CD14-positive monocyte (primary cell): ENCODE data around the gene PECR. TPM values are rescaled to one million over a fixed set of nuclear protein-coding genes. Genes with fewer than 3 reads are reported as not detected.
A peak's percentile ranks its signal among the peaks of the same experiment; 100 is the strongest.

Source experiments
- DNase-seq, 3 donors: peaks; one replicate each; pipeline ENCODE4 v3.0.0-alpha.2; 2011 to 2022
- H2AFZ ChIP-seq: 2 replicates; pipeline ENCODE4 v1.6.0; 2012; ENCODE audit warnings: mild to moderate bottlenecking, low read depth, low read length, inconsistent platforms; ENCODE audit not compliant: insufficient read depth, poor library complexity, severe bottlenecking
- H3K27ac ChIP-seq, 2 donors: 1 replicate in 1 of 2; 2 replicates in 1 of 2; pipeline ENCODE4 v1.5.1; 2012 to 2013; ENCODE audit warnings: low read length in 2 of 2, control low read depth in 1 of 2, inconsistent platforms in 1 of 2, low read depth in 1 of 2, mild to moderate bottlenecking in 1 of 2
- H3K27me3 ChIP-seq, 2 donors: one replicate each; pipeline versions ENCODE4 v1.6.0 to v1.6.1; 2011 to 2013; ENCODE audit warnings: low read length in 2 of 2; ENCODE audit not compliant: control insufficient read depth in 2 of 2, insufficient read depth in 2 of 2
- H3K36me3 ChIP-seq, 2 donors: replicated peaks in 1 of 2; 1 replicate in 1 of 2; 2 replicates in 1 of 2; pipeline versions ENCODE4 v1.5.1 to v1.6.1; 2012 to 2013; ENCODE audit warnings: low read length in 2 of 2, control low read depth in 1 of 2, inconsistent platforms in 1 of 2, mild to moderate bottlenecking in 1 of 2; ENCODE audit not compliant: insufficient read depth in 2 of 2, control insufficient read depth in 1 of 2
- H3K4me1 ChIP-seq, 2 donors: 1 replicate in 1 of 2; 2 replicates in 1 of 2; pipeline versions ENCODE4 v1.5.1 to v1.6.1; 2012 to 2013; ENCODE audit warnings: low read length in 2 of 2, control low read depth in 1 of 2, inconsistent platforms in 1 of 2, mild to moderate bottlenecking in 1 of 2, moderate library complexity in 1 of 2; ENCODE audit not compliant: insufficient read depth in 2 of 2, control insufficient read depth in 1 of 2
- H3K4me2 ChIP-seq: replicated peaks from 2 replicates; pipeline ENCODE3; 2012; ENCODE audit warnings: low read length, moderate library complexity, mild to moderate bottlenecking; ENCODE audit not compliant: poor library complexity, severe bottlenecking; ENCODE audit errors: extremely low read depth
- H3K4me3 ChIP-seq, 3 experiments: fragments of 200-600 bp in 1 of 3; sonication (generic) in 1 of 3; replicated peaks in 1 of 3; 1 replicate in 2 of 3; 2 replicates in 1 of 3; pipeline ENCODE4 v1.5.1; 2011 to 2013; ENCODE audit warnings: low read length in 3 of 3, mild to moderate bottlenecking in 3 of 3, control low read depth in 2 of 3, low read depth in 2 of 3, inconsistent platforms in 1 of 3, moderate library complexity in 1 of 3
- H3K79me2 ChIP-seq: 2 replicates; pipeline ENCODE4 v1.6.0; 2012; ENCODE audit warnings: mild to moderate bottlenecking, control low read depth, inconsistent platforms, low read length, moderate library complexity; ENCODE audit not compliant: insufficient read depth
- H3K9ac ChIP-seq: 2 replicates; pipeline ENCODE4 v1.6.0; 2017; ENCODE audit warnings: low read length, mild to moderate bottlenecking; ENCODE audit not compliant: insufficient read depth, poor library complexity, severe bottlenecking
- H3K9me3 ChIP-seq, 2 donors: replicated peaks in 1 of 2; 1 replicate in 1 of 2; 2 replicates in 1 of 2; pipeline versions ENCODE4 v1.5.1 to v1.6.1; 2012 to 2013; ENCODE audit warnings: low read length in 2 of 2, control low read depth in 1 of 2; ENCODE audit not compliant: control insufficient read depth in 1 of 2, insufficient read depth in 1 of 2
- H4K20me1 ChIP-seq: 2 replicates; pipeline ENCODE4 v1.6.0; 2012; ENCODE audit warnings: mild to moderate bottlenecking, low read length, control low read depth, moderate library complexity; ENCODE audit not compliant: insufficient read depth
- H3K27ac Mint-ChIP-seq, 7 donors: one replicate each; pipeline ENCODE4 v1.8.0; 2020; ENCODE audit warnings: mild to moderate bottlenecking in 7 of 7, mixed read lengths in 7 of 7, moderate library complexity in 6 of 7, inconsistent platforms in 2 of 7
- H3K27me3 Mint-ChIP-seq, 3 donors: one replicate each; pipeline ENCODE4 v1.8.0; 2021 to 2022; ENCODE audit warnings: low read depth in 3 of 3, mild to moderate bottlenecking in 3 of 3, mixed read lengths in 3 of 3, moderate library complexity in 3 of 3, inconsistent platforms in 1 of 3
- H3K36me3 Mint-ChIP-seq, 2 donors: one replicate each; pipeline ENCODE4 v1.8.0; 2020; ENCODE audit warnings: mixed read lengths in 2 of 2, inconsistent platforms in 1 of 2, mild to moderate bottlenecking in 1 of 2
- H3K4me1 Mint-ChIP-seq: one replicate; pipeline ENCODE4 v1.8.0; 2020; ENCODE audit warnings: mild to moderate bottlenecking, mixed read lengths
- H3K4me3 Mint-ChIP-seq, 2 donors: one replicate each; pipeline ENCODE4 v1.8.0; 2020; ENCODE audit warnings: mild to moderate bottlenecking in 2 of 2, mixed read lengths in 2 of 2, moderate library complexity in 1 of 2
- H3K9me3 Mint-ChIP-seq, 7 donors: one replicate each; pipeline ENCODE4 v1.8.0; 2020 to 2022; ENCODE audit warnings: mixed read lengths in 7 of 7, mild to moderate bottlenecking in 6 of 7, moderate library complexity in 6 of 7, inconsistent platforms in 2 of 7
- WGBS: methylation state at CpG from one replicate; pipeline ENCODE4 v1.1.5; 2013; ENCODE audit warnings: missing lambda C conversion rate; ENCODE audit not compliant: insufficient coverage; 5-methylcytosine and 5-hydroxymethylcytosine counted together
- intact Hi-C, 2 donors: fragments of 100-400 bp; cut with micrococcal nuclease; formaldehyde crosslinking; loops; one replicate each; pipeline versions ENCODE4 v1.15.0 to v1.15.1; 2023
- polyA plus RNA-seq, 3 donors: library from polyadenylated mRNA; depleted of rRNA in 1 of 3; unstranded in 2 of 3; stranded (reverse) in 1 of 3; fragments of 300-500 nt in 2 of 3; fragments of >200 nt in 1 of 3; fragmentation: Illumina TruSeq in 2 of 3; gene quantifications; 1 replicate in 2 of 3; 2 replicates in 1 of 3; pipeline ENCODE4 v1.2.3, GENCODE V29; 2012 to 2021
- TF ChIP-seq, protein P1 (sequence below): fragments of 200-600 bp; IDR thresholded peaks from one replicate; pipeline ENCODE4 v1.8.0; 2022; ENCODE audit warnings: antibody characterized with exemption, mild to moderate bottlenecking

PECR gene
- polyA plus RNA-seq, 3 donors = 7.4 to 16.9 (median 12.3) TPM

DNA sequence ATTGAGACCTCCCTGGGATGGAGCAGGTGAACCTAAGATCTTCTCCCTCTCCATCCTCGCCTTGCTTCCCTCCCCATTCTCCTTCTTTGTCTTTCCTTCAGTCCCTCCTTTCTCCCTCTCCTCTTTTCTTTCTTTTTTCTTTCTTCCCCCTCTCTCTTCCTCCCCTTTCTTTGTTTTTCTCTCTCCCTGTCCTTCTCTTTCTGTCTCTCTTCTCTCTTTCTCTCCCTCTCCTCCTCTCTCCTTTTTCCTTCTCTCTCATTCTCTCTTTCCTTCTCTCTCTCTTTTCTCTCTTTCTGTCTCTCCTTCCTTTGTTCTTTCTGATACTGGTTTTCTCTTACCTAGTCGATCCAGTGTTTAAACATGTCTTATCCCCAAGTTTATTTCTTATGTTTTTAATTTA lies 78.9 kb downstream of the PECR start:
- no peak overlapping the region for H2AFZ ChIP-seq
- peaks cover 0 to 3% (median 2%) of the 10 kb centered on the region in 3 donors for H3K27me3 Mint-ChIP-seq
- no peaks in the 10 kb centered on the region for H3K9me3 ChIP-seq
- peak overlapping the region in 1 of 7 donors; percentile 33 for H3K27ac Mint-ChIP-seq
- H3K9ac ChIP-seq = no peak overlapping the region
- TF ChIP-seq, protein P1, sequence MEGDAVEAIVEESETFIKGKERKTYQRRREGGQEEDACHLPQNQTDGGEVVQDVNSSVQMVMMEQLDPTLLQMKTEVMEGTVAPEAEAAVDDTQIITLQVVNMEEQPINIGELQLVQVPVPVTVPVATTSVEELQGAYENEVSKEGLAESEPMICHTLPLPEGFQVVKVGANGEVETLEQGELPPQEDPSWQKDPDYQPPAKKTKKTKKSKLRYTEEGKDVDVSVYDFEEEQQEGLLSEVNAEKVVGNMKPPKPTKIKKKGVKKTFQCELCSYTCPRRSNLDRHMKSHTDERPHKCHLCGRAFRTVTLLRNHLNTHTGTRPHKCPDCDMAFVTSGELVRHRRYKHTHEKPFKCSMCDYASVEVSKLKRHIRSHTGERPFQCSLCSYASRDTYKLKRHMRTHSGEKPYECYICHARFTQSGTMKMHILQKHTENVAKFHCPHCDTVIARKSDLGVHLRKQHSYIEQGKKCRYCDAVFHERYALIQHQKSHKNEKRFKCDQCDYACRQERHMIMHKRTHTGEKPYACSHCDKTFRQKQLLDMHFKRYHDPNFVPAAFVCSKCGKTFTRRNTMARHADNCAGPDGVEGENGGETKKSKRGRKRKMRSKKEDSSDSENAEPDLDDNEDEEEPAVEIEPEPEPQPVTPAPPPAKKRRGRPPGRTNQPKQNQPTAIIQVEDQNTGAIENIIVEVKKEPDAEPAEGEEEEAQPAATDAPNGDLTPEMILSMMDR = no peak
- no peaks in the 10 kb centered on the region for H3K27me3 ChIP-seq
- no peak for DNase-seq
- intact Hi-C loops = no loop called here
- H3K4me1 Mint-ChIP-seq = peaks cover 29% of the 10 kb centered on the region
- H3K27ac ChIP-seq = no peak overlapping the region
- H3K4me3 Mint-ChIP-seq = no peak overlapping the region
- H3K79me2 ChIP-seq = no peaks in the 10 kb centered on the region
- peaks cover 6 to 10% of the 10 kb centered on the region in 2 donors for H3K36me3 Mint-ChIP-seq
- 86% methylated on average over 1 of the region's 2 CpGs for WGBS
- H3K4me1 ChIP-seq = peaks cover 6 to 13% of the 10 kb centered on the region in 2 donors
- H3K36me3 ChIP-seq = no peaks in the 10 kb centered on the region
- no peaks in the 10 kb centered on the region for H3K9me3 Mint-ChIP-seq
- no peaks in the 10 kb centered on the region for H4K20me1 ChIP-seq
- H3K4me3 ChIP-seq = no peak overlapping the region
- H3K4me2 ChIP-seq = no peak overlapping the region

DNA sequence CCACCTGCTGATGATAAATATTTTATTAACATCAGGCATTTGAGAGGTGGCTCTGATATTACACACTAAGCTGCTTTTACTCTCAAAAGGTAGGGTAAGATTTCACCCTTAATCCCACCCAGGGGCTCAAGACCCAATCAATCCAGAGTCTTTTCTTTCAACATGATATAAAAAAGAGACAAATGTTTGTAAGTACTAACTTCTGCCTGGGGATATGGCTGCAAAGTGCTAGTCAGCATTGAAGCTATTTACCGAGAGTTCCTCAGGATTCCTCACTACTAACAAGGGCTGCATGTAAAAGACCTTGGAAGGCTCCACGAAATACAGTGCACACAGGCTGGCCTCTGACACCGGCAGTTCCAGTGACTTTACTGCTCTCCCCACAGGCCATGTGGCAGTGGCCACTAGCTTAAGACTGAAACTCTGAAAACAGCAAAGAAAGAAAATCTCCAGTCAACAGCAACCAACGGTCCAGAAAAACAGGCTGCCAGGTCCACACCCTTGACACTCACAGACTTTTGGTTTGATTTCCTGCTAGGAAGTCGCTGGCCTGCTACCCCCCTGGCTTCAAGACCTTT lies 79.4 kb downstream of the PECR start:
- no peak overlapping the region for H3K4me3 ChIP-seq
- no peaks in the 10 kb centered on the region for H4K20me1 ChIP-seq
- Mint-ChIP-seq H3K4me3 (no peak overlapping the region), H3K9me3 (peaks cover 0 to 1% (median 0%) of the 10 kb centered on the region in 7 donors), H3K27me3 (peaks cover 0 to 3% (median 2%) of the 10 kb centered on the region in 3 donors), H3K4me1 (peaks cover 34% of the 10 kb centered on the region), H3K27ac (peak overlapping the region in 1 of 7 donors; percentile 33), H3K36me3 (peaks cover 8 to 12% of the 10 kb centered on the region in 2 donors)
- TF ChIP-seq, protein P1 = no peak
- WGBS = 16% methylated on average over 5 of the region's 5 CpGs
- no peak overlapping the region for H3K4me2 ChIP-seq
- intact Hi-C loops = no loop called here
- H3K36me3 ChIP-seq = no peaks in the 10 kb centered on the region
- H3K9ac ChIP-seq = no peak overlapping the region
- DNase-seq = no peak
- no peak overlapping the region for H3K27ac ChIP-seq
- peaks cover 9 to 18% of the 10 kb centered on the region in 2 donors for H3K4me1 ChIP-seq
- H3K27me3 ChIP-seq = no peaks in the 10 kb centered on the region
- H3K79me2 ChIP-seq = no peaks in the 10 kb centered on the region
- no peaks in the 10 kb centered on the region for H3K9me3 ChIP-seq
- no peak overlapping the region for H2AFZ ChIP-seq
